Neuronal stem cell (in vitro differentiated cells): ENCODE data around the gene OR10G2.
"Not testable (repeated sequence)": the region's sequence is repeated elsewhere in the genome, so short reads cannot be mapped to it uniquely, and the experiment has no call there.

Experiments used
- DNase-seq: peaks from one replicate; pipeline ENCODE4 v3.0.0-alpha.2; 2013; ENCODE audit warnings: low spot score
- H2AFZ ChIP-seq: one replicate; pipeline ENCODE4 v1.6.1; 2013; ENCODE audit warnings: mild to moderate bottlenecking, low read length, inconsistent platforms
- H2AK5ac ChIP-seq: 2 replicates; pipeline ENCODE4 v1.6.1; 2013; ENCODE audit warnings: low read depth, mild to moderate bottlenecking, inconsistent platforms, low read length, moderate library complexity, mixed read lengths
- H2BK120ac ChIP-seq: 2 replicates; pipeline ENCODE4 v1.6.1; 2013; ENCODE audit warnings: low read depth, mild to moderate bottlenecking, inconsistent platforms, low read length, moderate library complexity, mixed read lengths
- H2BK12ac ChIP-seq: one replicate; pipeline ENCODE4 v1.6.1; 2013; ENCODE audit warnings: low read length, inconsistent platforms
- H2BK15ac ChIP-seq: 2 replicates; pipeline ENCODE4 v1.6.1; 2013; ENCODE audit warnings: mild to moderate bottlenecking, low read length, inconsistent platforms, mixed read lengths
- H2BK5ac ChIP-seq: one replicate; pipeline ENCODE4 v1.6.1; 2013; ENCODE audit warnings: inconsistent platforms, mild to moderate bottlenecking, low read length, moderate library complexity
- H3K14ac ChIP-seq: one replicate; pipeline ENCODE4 v1.6.1; 2013; ENCODE audit warnings: low read length, inconsistent platforms
- H3K18ac ChIP-seq: 2 replicates; pipeline ENCODE4 v1.6.1; 2013; ENCODE audit warnings: low read length, inconsistent platforms
- H3K23ac ChIP-seq: 2 replicates; pipeline ENCODE4 v1.6.1; 2013; ENCODE audit warnings: low read depth, mild to moderate bottlenecking, mixed read lengths, low read length, inconsistent platforms; ENCODE audit not compliant: poor library complexity
- H3K27ac ChIP-seq: replicated peaks from 3 replicates; pipeline ENCODE4 v1.5.1; 2013; ENCODE audit warnings: low read length, inconsistent platforms
- H3K27me3 ChIP-seq, 3 experiments: 2 replicates each; pipeline ENCODE4 v1.6.1; 2013; ENCODE audit warnings: low read length in 3 of 3, mild to moderate bottlenecking in 2 of 3, inconsistent platforms in 1 of 3, low read depth in 1 of 3, mixed read lengths in 1 of 3, moderate library complexity in 1 of 3; ENCODE audit not compliant: control insufficient read depth in 3 of 3, insufficient read depth in 3 of 3
- H3K36me3 ChIP-seq, 2 donors: replicated peaks in 1 of 2; 2 replicates each; pipeline ENCODE4 v1.6.1; 2013; ENCODE audit warnings: low read length in 2 of 2; ENCODE audit not compliant: control insufficient read depth in 2 of 2, insufficient read depth in 2 of 2
- H3K4ac ChIP-seq: 2 replicates; pipeline ENCODE4 v1.6.1; 2013; ENCODE audit warnings: inconsistent platforms, mild to moderate bottlenecking, low read length, moderate library complexity
- H3K4me1 ChIP-seq, 2 donors: 1 replicate in 1 of 2; 2 replicates in 1 of 2; pipeline ENCODE4 v1.6.1; 2013; ENCODE audit warnings: low read length in 2 of 2, low read depth in 1 of 2; ENCODE audit not compliant: control insufficient read depth in 2 of 2, insufficient read depth in 1 of 2
- H3K4me2 ChIP-seq: one replicate; pipeline ENCODE4 v1.6.1; 2013; ENCODE audit warnings: mild to moderate bottlenecking, low read length, inconsistent platforms; ENCODE audit not compliant: insufficient read depth, poor library complexity, severe bottlenecking
- H3K4me3 ChIP-seq, 2 donors: 2 replicates each; pipeline ENCODE4 v1.5.1; 2013; ENCODE audit warnings: low read length in 2 of 2, mild to moderate bottlenecking in 2 of 2, inconsistent platforms in 1 of 2, moderate library complexity in 1 of 2
- H3K79me1 ChIP-seq: one replicate; pipeline ENCODE4 v1.6.1; 2013; ENCODE audit warnings: low read depth, mild to moderate bottlenecking, inconsistent platforms, low read length, moderate library complexity
- H3K9ac ChIP-seq: one replicate; pipeline ENCODE4 v1.6.1; 2013; ENCODE audit warnings: mild to moderate bottlenecking, low read depth, low read length, inconsistent platforms; ENCODE audit not compliant: poor library complexity
- H3K9me3 ChIP-seq, 2 donors: replicated peaks in 1 of 2; 2 replicates each; pipeline versions ENCODE3 to v1.6.1; 2013; ENCODE audit warnings: low read length in 2 of 2, mild to moderate bottlenecking in 2 of 2, inconsistent platforms in 1 of 2, low read depth in 1 of 2, mixed read lengths in 1 of 2, moderate library complexity in 1 of 2; ENCODE audit not compliant: control insufficient read depth in 2 of 2, insufficient read depth in 1 of 2
- H4K8ac ChIP-seq: one replicate; pipeline ENCODE4 v1.6.1; 2013; ENCODE audit warnings: low read depth, mild to moderate bottlenecking, inconsistent platforms, low read length, moderate library complexity
- H4K91ac ChIP-seq: one replicate; pipeline ENCODE4 v1.6.1; 2013; ENCODE audit warnings: low read length, low read depth, mild to moderate bottlenecking, inconsistent platforms; ENCODE audit not compliant: poor library complexity
- WGBS, 2 donors: extraction: QIAGEN DNeasy Blood & Tissue Kit; methylation state at CpG; one replicate each; pipeline ENCODE4 v1.1.7; 2013; ENCODE audit warnings: missing lambda C conversion rate in 2 of 2, mixed read lengths in 1 of 2; ENCODE audit not compliant: insufficient read length in 2 of 2, insufficient replicate concordance in 1 of 2; ENCODE audit errors: extremely low coverage in 2 of 2; 5-methylcytosine and 5-hydroxymethylcytosine counted together

Gene OR10G2

DNA sequence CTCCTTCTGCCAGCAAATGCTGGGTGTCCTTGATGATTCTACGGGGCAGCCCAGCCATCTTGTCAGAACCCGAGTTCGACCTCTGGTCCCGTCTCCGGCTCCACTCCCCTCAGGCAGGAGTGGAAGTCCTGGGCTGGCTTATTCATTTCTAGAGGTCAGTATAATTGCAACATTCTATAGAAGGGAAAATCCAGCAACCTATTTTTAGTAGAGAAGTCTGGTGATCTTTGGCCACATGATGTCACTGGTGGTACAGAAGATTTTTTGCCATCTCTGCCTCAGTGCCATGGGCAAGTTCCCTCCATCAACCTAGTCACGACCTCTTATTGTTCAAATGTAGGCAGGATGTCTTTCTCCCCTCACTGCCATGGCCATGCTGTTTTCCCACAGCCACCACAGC lies 22.4 kb downstream of the OR10G2 start:
- H4K91ac ChIP-seq, result no peak overlapping the region
- no peak overlapping the region for H2BK12ac ChIP-seq
- no peak overlapping the region for H3K4me2 ChIP-seq
- WGBS, 2 donors, result no CpG with 5 or more reads among the region's 6 CpGs
- no peak overlapping the region for H3K9ac ChIP-seq
- H2AK5ac ChIP-seq, result no peak overlapping the region
- H3K14ac ChIP-seq, result no peak overlapping the region
- H2BK120ac ChIP-seq, result no peak overlapping the region
- no peak for DNase-seq
- no peak overlapping the region for H3K4me3 ChIP-seq
- H3K18ac ChIP-seq, result peak overlapping the region; percentile 76
- H2BK15ac ChIP-seq, result no peak overlapping the region
- H3K4ac ChIP-seq, result no peak overlapping the region
- no peak overlapping the region for H3K27ac ChIP-seq
- no peak overlapping the region for H2AFZ ChIP-seq
- peaks cover 0 to under 1% of the 10 kb centered on the region in 2 donors for H3K4me1 ChIP-seq
- no peak overlapping the region for H3K23ac ChIP-seq
- H4K8ac ChIP-seq, result no peak overlapping the region
- H3K79me1 ChIP-seq, result no peaks in the 10 kb centered on the region
- no peaks in the 10 kb centered on the region for H3K9me3 ChIP-seq
- no peak overlapping the region for H2BK5ac ChIP-seq
- H3K27me3 ChIP-seq, result peaks cover 0 to 5% (median 0%) of the 10 kb centered on the region in 3 experiments
- H3K36me3 ChIP-seq, result no peaks in the 10 kb centered on the region

DNA sequence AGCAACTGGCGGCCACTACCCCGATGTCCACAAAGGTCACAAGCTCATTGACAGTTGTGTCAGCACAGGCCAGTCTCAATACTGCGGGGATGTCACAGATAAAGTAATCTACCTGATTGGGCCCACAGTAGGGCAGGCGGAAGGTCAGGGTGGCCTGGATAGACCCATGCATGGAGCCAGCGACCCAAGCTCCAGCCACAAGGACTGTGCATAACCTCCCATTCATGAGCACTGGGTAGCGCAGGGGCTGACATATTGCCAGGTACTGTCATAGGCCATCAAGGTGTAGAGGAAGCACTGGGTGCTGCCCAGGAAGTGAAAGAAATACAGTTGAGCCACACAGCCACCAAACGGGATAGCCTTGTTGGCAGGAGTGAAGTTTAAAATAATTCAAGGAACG lies 32.6 kb downstream of the OR10G2 start:
- not testable (repeated sequence) for H2BK12ac ChIP-seq, H2BK15ac ChIP-seq, H3K4me1 ChIP-seq, H4K8ac ChIP-seq, H3K36me3 ChIP-seq, H2BK120ac ChIP-seq, H3K79me1 ChIP-seq, H3K23ac ChIP-seq, H3K9me3 ChIP-seq, H3K4me3 ChIP-seq, H3K27ac ChIP-seq, H2AK5ac ChIP-seq, H3K4me2 ChIP-seq, H3K4ac ChIP-seq, H3K9ac ChIP-seq, H2BK5ac ChIP-seq, H3K14ac ChIP-seq, H2AFZ ChIP-seq, H3K18ac ChIP-seq, H4K91ac ChIP-seq, DNase-seq
- peaks cover 0 to 21% (median 0%) of the 10 kb centered on the region in 3 experiments for H3K27me3 ChIP-seq
- no CpG with 5 or more reads among the region's 8 CpGs for WGBS, 2 donors

GRCh38 chr14:21589317-21589716 lies 45.4 kb downstream of the OR10G2 start:
- H3K36me3 ChIP-seq, result no peaks in the 10 kb centered on the region
- no peak for DNase-seq
- no peak overlapping the region for H2AK5ac ChIP-seq
- H3K27me3 ChIP-seq, result peaks cover 0 to 3% (median 0%) of the 10 kb centered on the region in 3 experiments
- no peak overlapping the region for H3K4ac ChIP-seq
- H3K4me3 ChIP-seq, result no peak overlapping the region
- no peak overlapping the region for H3K18ac ChIP-seq
- no peak overlapping the region for H3K14ac ChIP-seq
- no peak overlapping the region for H4K91ac ChIP-seq
- H2BK12ac ChIP-seq, result no peak overlapping the region
- H3K23ac ChIP-seq, result no peak overlapping the region
- peaks cover 0 to 4% of the 10 kb centered on the region in 2 donors for H3K9me3 ChIP-seq
- no peaks in the 10 kb centered on the region for H3K79me1 ChIP-seq
- H3K27ac ChIP-seq, result no peak overlapping the region
- no peak overlapping the region for H2AFZ ChIP-seq
- H4K8ac ChIP-seq, result no peak overlapping the region
- no peak overlapping the region for H2BK120ac ChIP-seq
- H2BK15ac ChIP-seq, result no peak overlapping the region
- no peak overlapping the region for H2BK5ac ChIP-seq
- no peak overlapping the region for H3K9ac ChIP-seq
- no peak overlapping the region for H3K4me2 ChIP-seq
- H3K4me1 ChIP-seq, result no peaks in the 10 kb centered on the region
- WGBS, 2 donors, result no CpG with 5 or more reads among the region's 4 CpGs
